Naive B cell (primary cell): ENCODE data around the gene TGFBI. TPM values are rescaled to one million over a fixed set of nuclear protein-coding genes. Genes with fewer than 3 reads are reported as not detected.

Experiments used
- ATAC-seq, 2 donors: fragments of 150-1000 bp; cut with Tn5 transposase; 2 replicates each; pipeline ENCODE4 v1.10.0; 2021; ENCODE audit warnings: low read depth in 2 of 2, mild to moderate bottlenecking in 2 of 2, moderate library complexity in 2 of 2
- DNase-seq: peaks from one replicate; pipeline ENCODE4 v3.0.0; 2022
- H3K27ac Mint-ChIP-seq, 6 donors: one replicate each; pipeline ENCODE4 v1.8.0; 2020 to 2022; ENCODE audit warnings: mild to moderate bottlenecking in 6 of 6, mixed read lengths in 6 of 6, moderate library complexity in 5 of 6, inconsistent platforms in 2 of 6
- H3K27me3 Mint-ChIP-seq, 3 donors: one replicate each; pipeline ENCODE4 v1.8.0; 2021 to 2022; ENCODE audit warnings: mixed read lengths in 3 of 3, mild to moderate bottlenecking in 1 of 3
- H3K36me3 Mint-ChIP-seq, 2 donors: one replicate each; pipeline ENCODE4 v1.8.0; 2020 to 2022; ENCODE audit warnings: mixed read lengths in 2 of 2, inconsistent platforms in 1 of 2, mild to moderate bottlenecking in 1 of 2
- H3K4me1 Mint-ChIP-seq, 3 donors: one replicate each; pipeline ENCODE4 v1.8.0; 2020 to 2022; ENCODE audit warnings: mixed read lengths in 3 of 3, inconsistent platforms in 1 of 3, mild to moderate bottlenecking in 1 of 3, moderate library complexity in 1 of 3
- H3K4me3 Mint-ChIP-seq, 8 donors: one replicate each; pipeline ENCODE4 v1.8.0; 2020 to 2022; ENCODE audit warnings: mild to moderate bottlenecking in 8 of 8, mixed read lengths in 8 of 8, moderate library complexity in 8 of 8, inconsistent platforms in 2 of 8
- H3K9me3 Mint-ChIP-seq, 7 donors: one replicate each; pipeline ENCODE4 v1.8.0; 2020 to 2022; ENCODE audit warnings: mixed read lengths in 7 of 7, mild to moderate bottlenecking in 5 of 7, inconsistent platforms in 2 of 7, moderate library complexity in 1 of 7
- polyA plus RNA-seq, 6 donors: library from polyadenylated mRNA; unstranded; fragments of 300-500 nt; fragmentation: Illumina TruSeq; gene quantifications; one replicate each; pipeline ENCODE4 v1.2.3, GENCODE V29; 2021; ENCODE audit warnings: low read depth in 6 of 6

TGFBI gene
- polyA plus RNA-seq, 6 donors from 2014 or later, result 0.20 to 4.3 (median 1.2) TPM

- no peak for ATAC-seq
Measured at GRCh38 chr5:136007271-136007670, 21.5 kb upstream of the TGFBI start.

DNA sequence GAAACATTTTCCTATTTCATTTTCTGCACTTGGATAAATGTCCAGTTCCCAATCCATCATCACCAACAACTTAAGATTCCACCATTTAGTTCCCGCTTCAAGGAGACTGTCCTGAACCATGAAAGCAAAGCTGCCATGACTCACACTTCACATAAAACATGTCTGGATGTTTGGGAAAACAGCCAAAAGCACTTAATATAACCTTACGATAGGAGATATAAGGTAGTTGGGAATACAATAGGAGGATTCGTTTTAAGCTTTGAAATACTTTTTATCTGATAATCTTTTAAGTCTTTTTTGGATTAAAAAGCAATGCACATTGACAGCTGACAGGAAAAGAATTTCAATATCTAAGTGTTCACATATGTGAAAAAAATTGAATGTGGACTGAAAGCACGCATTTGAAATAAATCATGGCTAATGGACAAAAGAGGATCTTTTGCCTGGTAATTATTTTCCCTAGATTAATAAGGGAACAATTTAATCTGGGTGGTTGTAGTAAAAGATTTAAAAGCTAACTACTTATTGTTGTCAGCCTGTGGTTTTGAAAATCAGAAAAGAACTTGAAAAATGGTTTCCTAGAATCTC is 17.3 kb upstream of the TGFBI start:
- H3K4me3 Mint-ChIP-seq, result no peak overlapping the region
- H3K36me3 Mint-ChIP-seq, result peaks cover 0 to 6% of the 10 kb centered on the region in 2 donors
- peaks cover 0 to 5% (median 0%) of the 10 kb centered on the region in 7 donors for H3K9me3 Mint-ChIP-seq
- peaks cover 0 to 2% (median 0%) of the 10 kb centered on the region in 3 donors for H3K4me1 Mint-ChIP-seq
- no peak overlapping the region for H3K27ac Mint-ChIP-seq
- ATAC-seq (no peak), DNase-seq (no peak)
- peaks cover 27 to 38% (median 27%) of the 10 kb centered on the region in 3 donors for H3K27me3 Mint-ChIP-seq

More at GRCh38 chr5:136007271-136007670, 21.5 kb upstream of the TGFBI start:
- H3K27me3 Mint-ChIP-seq, result peaks cover 6 to 12% (median 8%) of the 10 kb centered on the region in 3 donors
- H3K4me3 Mint-ChIP-seq, result no peak overlapping the region
- H3K36me3 Mint-ChIP-seq, result no peaks in the 10 kb centered on the region
- H3K27ac Mint-ChIP-seq, result no peak overlapping the region
- peaks cover 0 to 2% (median 0%) of the 10 kb centered on the region in 7 donors for H3K9me3 Mint-ChIP-seq
- DNase-seq, result no peak
- H3K4me1 Mint-ChIP-seq, result peaks cover 0 to 2% (median 0%) of the 10 kb centered on the region in 3 donors

DNA sequence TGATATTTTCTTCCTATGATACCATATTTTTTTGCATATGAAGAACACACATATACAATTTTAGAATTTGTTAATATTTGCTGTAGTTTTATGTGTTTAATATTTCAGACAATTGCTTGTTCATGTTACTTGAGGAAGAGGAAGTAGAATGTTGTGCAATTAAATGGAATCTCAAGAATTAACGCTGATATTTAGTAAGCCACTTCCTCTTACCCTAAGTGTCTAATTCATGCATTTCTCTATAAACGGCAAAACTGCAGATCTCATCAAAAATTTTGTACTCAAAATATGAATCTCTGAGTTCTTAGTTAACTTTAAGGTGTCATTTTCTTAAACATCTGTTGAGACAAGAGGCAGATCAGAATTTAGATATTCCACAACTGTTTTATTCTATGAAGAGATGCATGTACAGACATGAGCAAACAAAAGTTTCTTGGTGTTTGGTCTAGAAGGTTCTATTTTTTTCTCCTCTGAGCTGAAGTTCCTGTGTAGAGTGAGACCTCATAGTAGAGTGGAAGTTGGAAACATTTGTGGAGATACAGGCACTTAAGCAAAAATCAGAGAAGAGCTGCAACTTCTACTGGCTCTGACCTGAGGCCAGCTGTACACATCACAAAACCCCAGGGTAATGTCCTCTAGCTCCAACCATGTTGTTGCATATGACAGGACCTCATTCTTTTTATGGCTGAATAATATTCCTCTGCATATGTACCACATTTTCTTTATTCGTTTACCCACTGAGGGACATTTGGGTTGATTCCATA is 16.6 kb upstream of the TGFBI start:
- Mint-ChIP-seq H3K9me3 (peaks cover 0 to 5% (median 0%) of the 10 kb centered on the region in 7 donors), H3K27ac (no peak overlapping the region), H3K4me1 (peaks cover 0 to 2% (median 0%) of the 10 kb centered on the region in 3 donors), H3K36me3 (peaks cover 0 to 6% of the 10 kb centered on the region in 2 donors), H3K4me3 (no peak overlapping the region), H3K27me3 (peaks cover 27 to 38% (median 27%) of the 10 kb centered on the region in 3 donors)
- no peak for DNase-seq
- no peak for ATAC-seq

DNA sequence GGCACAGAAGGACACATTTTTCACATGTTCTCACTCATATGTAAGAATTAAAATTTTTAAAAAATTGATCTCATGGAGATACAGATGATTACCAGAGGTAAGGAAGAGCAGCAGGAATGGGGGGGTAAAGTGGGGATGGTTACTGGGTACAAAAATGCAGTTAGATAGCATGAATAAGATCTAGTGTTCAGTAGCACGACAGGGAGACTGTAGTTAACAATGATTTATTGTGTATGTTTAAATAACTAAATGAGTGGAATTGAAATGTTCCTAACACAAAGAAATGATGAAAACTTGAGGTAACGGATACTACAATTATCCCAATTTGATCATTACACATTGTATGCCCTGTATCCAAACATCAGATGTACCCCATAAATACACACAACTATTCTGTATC is 15.2 kb upstream of the TGFBI start:
- Mint-ChIP-seq H3K4me1 (peaks cover 0 to 2% (median 0%) of the 10 kb centered on the region in 3 donors), H3K4me3 (no peak overlapping the region), H3K27me3 (peaks cover 21 to 29% (median 27%) of the 10 kb centered on the region in 3 donors), H3K36me3 (peaks cover 0 to 6% of the 10 kb centered on the region in 2 donors), H3K9me3 (peaks cover 0 to 5% (median 0%) of the 10 kb centered on the region in 7 donors), H3K27ac (no peak overlapping the region)
- no peak for ATAC-seq
- no peak for DNase-seq

DNA sequence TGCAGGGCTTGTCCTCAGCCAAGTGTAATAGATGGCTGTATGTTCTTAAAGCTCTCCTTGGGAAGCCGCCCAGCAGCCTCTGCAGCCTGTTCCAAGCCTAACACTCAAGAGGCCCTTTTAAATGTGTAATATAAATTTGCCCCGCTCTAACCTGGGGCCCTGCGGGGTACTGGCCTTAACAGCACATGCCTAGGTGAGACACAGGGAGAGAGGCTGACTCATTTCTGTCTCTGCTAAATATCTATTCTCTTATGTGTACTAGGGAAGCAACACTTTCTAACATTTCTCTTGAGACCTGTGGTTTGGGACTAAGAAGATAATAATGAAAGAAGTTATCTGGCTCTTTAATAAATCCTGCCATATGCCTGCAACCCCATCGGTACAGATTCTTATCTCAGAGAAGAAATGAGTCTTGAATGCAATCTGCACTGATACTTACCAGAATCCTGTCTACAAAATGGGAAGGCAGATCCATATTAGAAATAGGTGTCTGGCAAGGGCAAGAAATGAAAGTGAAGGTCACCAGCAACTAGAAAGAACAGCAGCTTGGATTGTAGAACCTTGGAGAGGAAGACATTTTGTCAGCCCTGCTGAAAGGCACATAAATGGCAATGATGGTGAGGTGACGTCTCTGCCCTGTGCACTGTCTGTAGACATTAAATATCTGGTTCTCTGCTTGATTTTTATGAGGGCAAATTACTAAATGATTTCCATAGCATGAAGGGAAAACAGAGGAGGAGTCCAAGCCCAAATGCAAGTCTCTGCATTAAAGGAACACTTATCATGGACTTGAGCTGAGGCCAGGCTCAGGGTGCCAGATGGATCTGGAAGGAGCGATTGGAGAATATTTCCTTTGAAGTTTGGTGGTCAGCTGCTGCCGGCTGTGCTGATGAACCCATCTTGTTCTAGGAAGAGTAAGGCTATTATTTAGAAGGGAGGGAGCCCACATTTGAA is 14.5 kb upstream of the TGFBI start:
- DNase-seq (no peak), ATAC-seq (no peak)
- H3K27ac Mint-ChIP-seq, result no peak overlapping the region
- H3K27me3 Mint-ChIP-seq, result peaks cover 21 to 29% (median 27%) of the 10 kb centered on the region in 3 donors
- H3K9me3 Mint-ChIP-seq, result peaks cover 0 to 5% (median 0%) of the 10 kb centered on the region in 7 donors
- peaks cover 0 to 2% (median 0%) of the 10 kb centered on the region in 3 donors for H3K4me1 Mint-ChIP-seq
- H3K4me3 Mint-ChIP-seq, result no peak overlapping the region
- H3K36me3 Mint-ChIP-seq, result peaks cover 0 to 6% of the 10 kb centered on the region in 2 donors

GRCh38 chr5:136015003-136015375 is 13.8 kb upstream of the TGFBI start:
- no peak for ATAC-seq
- no peak overlapping the region for H3K4me3 Mint-ChIP-seq
- peaks cover 0 to 5% (median 0%) of the 10 kb centered on the region in 7 donors for H3K9me3 Mint-ChIP-seq
- H3K27me3 Mint-ChIP-seq, result peaks cover 21 to 29% (median 27%) of the 10 kb centered on the region in 3 donors
- no peak for DNase-seq
- peaks cover 0 to 6% of the 10 kb centered on the region in 2 donors for H3K36me3 Mint-ChIP-seq
- H3K27ac Mint-ChIP-seq, result no peak overlapping the region
- H3K4me1 Mint-ChIP-seq, result peaks cover 0 to 2% (median 0%) of the 10 kb centered on the region in 3 donors

DNA sequence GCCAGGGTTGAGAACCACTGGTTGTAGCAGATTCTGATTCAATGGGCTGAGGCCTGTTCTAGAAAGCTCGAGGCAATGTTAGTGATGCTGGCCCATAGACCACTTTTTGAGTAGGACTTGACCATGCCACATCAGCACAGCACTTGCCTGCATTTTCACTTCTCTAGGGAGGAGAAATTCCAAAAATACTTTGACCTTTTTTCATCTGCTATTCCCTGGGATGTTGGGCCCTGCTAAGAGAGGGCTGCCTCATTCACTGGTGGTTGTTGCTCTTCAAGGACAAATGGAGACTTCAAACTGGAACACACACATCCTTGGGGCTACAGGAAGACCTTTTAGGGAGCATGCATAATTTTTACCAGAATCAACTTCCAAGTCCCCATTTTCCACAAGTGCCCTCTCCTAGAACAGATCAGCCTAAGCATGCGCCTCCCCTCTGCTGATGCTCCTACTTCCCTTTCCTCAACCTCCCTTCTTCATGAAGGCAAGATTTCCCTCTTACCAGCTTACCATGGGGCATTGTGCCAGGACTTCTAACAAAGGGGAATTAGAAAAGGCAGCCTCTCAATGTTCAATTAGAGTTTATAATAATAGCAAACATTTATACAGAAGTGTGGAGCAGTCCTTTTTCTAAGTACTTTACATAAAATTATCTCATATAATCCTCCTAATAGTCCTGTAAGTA is 12.7 kb upstream of the TGFBI start:
- Mint-ChIP-seq H3K36me3 (peaks cover 0 to 6% of the 10 kb centered on the region in 2 donors), H3K27me3 (peaks cover 21 to 29% (median 23%) of the 10 kb centered on the region in 3 donors), H3K27ac (no peak overlapping the region), H3K9me3 (peaks cover 0 to 5% (median 0%) of the 10 kb centered on the region in 7 donors), H3K4me3 (no peak overlapping the region), H3K4me1 (peaks cover 0 to 2% (median 0%) of the 10 kb centered on the region in 3 donors)
- no peak for DNase-seq
- no peak for ATAC-seq

DNA sequence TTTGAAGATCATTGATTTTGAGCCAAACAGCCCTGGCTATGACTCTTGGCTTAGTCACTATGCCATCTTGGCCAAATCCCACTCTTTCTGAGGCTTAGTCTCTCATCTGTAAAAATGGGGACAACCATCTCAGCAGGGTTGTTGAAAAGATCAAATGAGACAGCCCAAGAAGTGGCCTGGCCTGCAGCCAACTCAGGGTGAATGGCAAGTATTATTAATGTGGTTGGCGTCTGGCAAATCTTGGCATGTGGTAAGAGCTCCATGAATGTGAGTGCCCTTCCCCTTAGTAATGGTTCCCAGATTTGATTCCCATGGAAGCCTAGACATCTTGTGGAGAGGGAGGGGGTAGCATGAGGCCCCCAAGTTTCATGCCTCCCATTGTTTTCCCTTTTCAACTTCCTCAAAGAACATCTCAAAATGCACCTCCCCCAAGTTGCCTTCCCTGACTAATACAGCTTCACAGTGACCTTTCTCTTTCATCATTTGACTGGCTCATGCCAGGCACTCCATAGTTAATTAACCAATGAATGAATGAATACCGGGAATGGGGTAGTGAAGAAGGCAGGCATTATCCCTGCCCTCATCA is 11.8 kb upstream of the TGFBI start:
- Mint-ChIP-seq H3K27me3 (peaks cover 15 to 29% (median 21%) of the 10 kb centered on the region in 3 donors), H3K4me3 (no peak overlapping the region), H3K27ac (no peak overlapping the region), H3K36me3 (peaks cover 0 to 6% of the 10 kb centered on the region in 2 donors), H3K4me1 (peaks cover 0 to under 1% (median 0%) of the 10 kb centered on the region in 3 donors), H3K9me3 (peaks cover 0 to 5% (median 0%) of the 10 kb centered on the region in 7 donors)
- ATAC-seq (no peak), DNase-seq (no peak)

- Mint-ChIP-seq H3K27me3 (peaks cover 15 to 32% (median 24%) of the 10 kb centered on the region in 3 donors), H3K9me3 (peaks cover 0 to 5% (median 0%) of the 10 kb centered on the region in 7 donors), H3K27ac (no peak overlapping the region)
Measured at GRCh38 chr5:136018814-136019783, 9.7 kb upstream of the TGFBI start.

GRCh38 chr5:136020001-136020382 is 8.8 kb upstream of the TGFBI start:
- H3K9me3 Mint-ChIP-seq, result peaks cover 0 to 5% (median 0%) of the 10 kb centered on the region in 7 donors
- peaks cover 11 to 24% (median 17%) of the 10 kb centered on the region in 3 donors for H3K27me3 Mint-ChIP-seq
- no peaks in the 10 kb centered on the region for H3K36me3 Mint-ChIP-seq
- ATAC-seq (no peak), DNase-seq (no peak)
- H3K4me3 Mint-ChIP-seq, result no peak overlapping the region
- no peak overlapping the region for H3K27ac Mint-ChIP-seq
- no peaks in the 10 kb centered on the region for H3K4me1 Mint-ChIP-seq

More at GRCh38 chr5:136018814-136019783, 9.7 kb upstream of the TGFBI start:
- ATAC-seq, result no peak
- Mint-ChIP-seq H3K36me3 (peaks cover 0 to 6% of the 10 kb centered on the region in 2 donors), H3K4me1 (no peaks in the 10 kb centered on the region), H3K4me3 (no peak overlapping the region)
- DNase-seq, result no peak

GRCh38 chr5:136020383-136021015 is 8.3 kb upstream of the TGFBI start:
- no peak overlapping the region for H3K4me3 Mint-ChIP-seq
- H3K27ac Mint-ChIP-seq, result peak overlapping the region in 1 of 6 donors; percentile 7
- no peaks in the 10 kb centered on the region for H3K36me3 Mint-ChIP-seq
- ATAC-seq (no peak), DNase-seq (no peak)
- peaks cover 11 to 19% (median 12%) of the 10 kb centered on the region in 3 donors for H3K27me3 Mint-ChIP-seq
- H3K4me1 Mint-ChIP-seq, result no peaks in the 10 kb centered on the region
- H3K9me3 Mint-ChIP-seq, result peaks cover 0 to under 1% (median 0%) of the 10 kb centered on the region in 7 donors
